Measurements from ENCODE around the gene GPC1.

- TF ChIP-seq CTCF (conservative IDR thresholded peaks at IDR 0.05; ENCODE audit: low read depth in 2 of 2) (no peak), REST (IDR thresholded peaks at IDR 0.05; ENCODE audit: unreplicated experiment) (no peak), EZH2 (IDR thresholded peaks at IDR 0.05; ENCODE audit: low read depth, unreplicated experiment) (no peak)
These were observed 30.5 kb downstream of the GPC1 start for GRCh38 chr2:240465765-240466578.
